Activated CD4-positive, alpha-beta T cell treated with anti-CD3 and anti-CD28 coated beads for 1 hour (primary cell): ENCODE measurements around the gene RAB7A.
A peak's percentile ranks its signal among the peaks of the same experiment; 100 is the strongest.
"Not testable (repeated sequence)": the region's sequence is repeated elsewhere in the genome, so short reads cannot be mapped to it uniquely, and the experiment has no call there.

Source experiments
- DNase-seq: peaks from one replicate; pipeline ENCODE4 v3.0.0-alpha.2; 2020

RAB7A gene

GRCh38 chr3:128823631-128824030 is 97.6 kb downstream of the RAB7A start:
- DNase-seq = no peak

GRCh38 chr3:128824132-128824850 is 98.3 kb downstream of the RAB7A start:
- no peak for DNase-seq

- no peak for DNase-seq
Measured at GRCh38 chr3:128825117-128825725, 99.2 kb downstream of the RAB7A start.

- DNase-seq = not testable (repeated sequence)
Measured at GRCh38 chr3:128829087-128829486, 103.1 kb downstream of the RAB7A start.

GRCh38 chr3:128829925-128830625 is 104.1 kb downstream of the RAB7A start:
- not testable (repeated sequence) for DNase-seq

- not testable (repeated sequence) for DNase-seq
Measured at GRCh38 chr3:128830762-128831161, 104.8 kb downstream of the RAB7A start.

GRCh38 chr3:128832979-128833378 is 107.0 kb downstream of the RAB7A start:
- DNase-seq = not testable (repeated sequence)

GRCh38 chr3:128835096-128835495 is 109.1 kb downstream of the RAB7A start:
- DNase-seq = no peak

GRCh38 chr3:128841926-128842920 is 116.2 kb downstream of the RAB7A start:
- DNase-seq = no peak

GRCh38 chr3:128844502-128844901 is 118.5 kb downstream of the RAB7A start:
- no peak for DNase-seq

GRCh38 chr3:128845119-128845777 is 119.3 kb downstream of the RAB7A start:
- no peak for DNase-seq

GRCh38 chr3:128845778-128846485 is 119.9 kb downstream of the RAB7A start:
- peak; percentile 62 for DNase-seq

GRCh38 chr3:128846486-128846891 is 120.5 kb downstream of the RAB7A start:
- DNase-seq = no peak

GRCh38 chr3:128847666-128848370 is 121.8 kb downstream of the RAB7A start:
- DNase-seq = no peak

- no peak for DNase-seq
Measured at GRCh38 chr3:128848936-128849335, 123.0 kb downstream of the RAB7A start.

GRCh38 chr3:128849911-128850455 is 124.0 kb downstream of the RAB7A start:
- DNase-seq = no peak

GRCh38 chr3:128850544-128850943 is 124.6 kb downstream of the RAB7A start:
- no peak for DNase-seq

GRCh38 chr3:128851601-128852000 is 125.6 kb downstream of the RAB7A start:
- no peak for DNase-seq

GRCh38 chr3:128853826-128854225 is 127.8 kb downstream of the RAB7A start:
- DNase-seq = no peak

GRCh38 chr3:128854475-128854874 is 128.5 kb downstream of the RAB7A start:
- DNase-seq = no peak
